ENCODE measurements around the gene CRACR2A.

Gene CRACR2A

GRCh38 chr12:3680919-3681594, 71.9 kb downstream of the CRACR2A start:
- no peak for DNase-seq

- DNase-seq, result no peak
Observed at GRCh38 chr12:3679831-3680230, 73.1 kb downstream of the CRACR2A start.

- DNase-seq, result no peak
Observed at GRCh38 chr12:3677609-3678008, 75.3 kb downstream of the CRACR2A start.

- no peak for DNase-seq
Observed at GRCh38 chr12:3673981-3674708, 78.8 kb downstream of the CRACR2A start.

GRCh38 chr12:3672113-3672509, 80.8 kb downstream of the CRACR2A start:
- DNase-seq, result no peak

GRCh38 chr12:3671330-3672112, 81.4 kb downstream of the CRACR2A start:
- no peak for DNase-seq

- DNase-seq, result no peak
Observed at GRCh38 chr12:3670083-3670620, 82.8 kb downstream of the CRACR2A start.

- no peak for DNase-seq
Observed at GRCh38 chr12:3669594-3669993, 83.3 kb downstream of the CRACR2A start.

- no peak for DNase-seq
Observed at GRCh38 chr12:3668479-3669165, 84.3 kb downstream of the CRACR2A start.

- DNase-seq, result no peak
Observed at GRCh38 chr12:3667485-3667884, 85.4 kb downstream of the CRACR2A start.

GRCh38 chr12:3666441-3666840, 86.5 kb downstream of the CRACR2A start:
- no peak for DNase-seq

- no peak for DNase-seq
Observed at GRCh38 chr12:3662521-3662921, 90.4 kb downstream of the CRACR2A start.

GRCh38 chr12:3661028-3661427, 91.9 kb downstream of the CRACR2A start:
- DNase-seq, result peak; percentile 26

- DNase-seq, result no peak
Observed at GRCh38 chr12:3658327-3659163, 94.4 kb downstream of the CRACR2A start.

GRCh38 chr12:3656946-3657622, 95.8 kb downstream of the CRACR2A start:
- no peak for DNase-seq

GRCh38 chr12:3655328-3655900, 97.5 kb downstream of the CRACR2A start:
- peak; percentile 14 for DNase-seq

- no peak for DNase-seq
Observed at GRCh38 chr12:3651585-3652424, 101.1 kb downstream of the CRACR2A start.

GRCh38 chr12:3647504-3647903, 105.4 kb downstream of the CRACR2A start:
- DNase-seq, result no peak

GRCh38 chr12:3646561-3647241, 106.2 kb downstream of the CRACR2A start:
- no peak for DNase-seq

All from NCI-H510A (cell line).